Uterus (tissue), 2 donors: ENCODE measurements around the gene UBASH3A.

ENCODE experiments used
- POLR2A ChIP-seq, 2 donors: fragments of 450-650 bp; IDR thresholded peaks; one replicate each; pipeline ENCODE4 v1.6.1; 2016; ENCODE audit warnings: antibody characterized with exemption in 2 of 2, mild to moderate bottlenecking in 1 of 2, moderate library complexity in 1 of 2
- TF ChIP-seq, protein P1 (sequence below), 4 experiments: fragments of 200-600 bp in 2 of 4; fragments of 450-650 bp in 2 of 4; sonication (generic) in 2 of 4; IDR thresholded peaks; one replicate each; pipeline ENCODE4 v1.5.1; 2016 to 2019; ENCODE audit warnings: antibody characterized with exemption in 4 of 4, mild to moderate bottlenecking in 2 of 4, moderate library complexity in 1 of 4

DNA sequence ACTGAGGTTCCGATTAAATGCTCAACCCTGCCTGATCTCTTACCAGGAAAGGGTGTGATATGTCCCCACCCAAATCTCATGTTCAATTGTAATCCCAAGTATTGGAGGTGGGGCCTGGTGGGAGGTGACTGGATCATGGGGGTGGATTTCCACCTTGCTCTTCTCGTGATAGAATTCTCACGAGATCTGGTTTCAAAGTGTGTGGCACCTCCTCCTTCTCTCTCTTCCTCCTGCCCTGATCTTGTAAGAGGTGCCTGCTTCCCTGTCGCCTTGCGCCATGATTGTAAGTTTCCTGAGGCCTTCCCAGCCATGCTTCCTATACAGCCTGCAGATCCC lies 57.5 kb downstream of the UBASH3A start:
- TF ChIP-seq, protein P1, sequence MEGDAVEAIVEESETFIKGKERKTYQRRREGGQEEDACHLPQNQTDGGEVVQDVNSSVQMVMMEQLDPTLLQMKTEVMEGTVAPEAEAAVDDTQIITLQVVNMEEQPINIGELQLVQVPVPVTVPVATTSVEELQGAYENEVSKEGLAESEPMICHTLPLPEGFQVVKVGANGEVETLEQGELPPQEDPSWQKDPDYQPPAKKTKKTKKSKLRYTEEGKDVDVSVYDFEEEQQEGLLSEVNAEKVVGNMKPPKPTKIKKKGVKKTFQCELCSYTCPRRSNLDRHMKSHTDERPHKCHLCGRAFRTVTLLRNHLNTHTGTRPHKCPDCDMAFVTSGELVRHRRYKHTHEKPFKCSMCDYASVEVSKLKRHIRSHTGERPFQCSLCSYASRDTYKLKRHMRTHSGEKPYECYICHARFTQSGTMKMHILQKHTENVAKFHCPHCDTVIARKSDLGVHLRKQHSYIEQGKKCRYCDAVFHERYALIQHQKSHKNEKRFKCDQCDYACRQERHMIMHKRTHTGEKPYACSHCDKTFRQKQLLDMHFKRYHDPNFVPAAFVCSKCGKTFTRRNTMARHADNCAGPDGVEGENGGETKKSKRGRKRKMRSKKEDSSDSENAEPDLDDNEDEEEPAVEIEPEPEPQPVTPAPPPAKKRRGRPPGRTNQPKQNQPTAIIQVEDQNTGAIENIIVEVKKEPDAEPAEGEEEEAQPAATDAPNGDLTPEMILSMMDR (IDR thresholded peaks at IDR 0.05): no peak
- no peak for TF ChIP-seq POLR2A (IDR thresholded peaks at IDR 0.05)
